GM21360 (cell line): ENCODE data around the gene RNF41.
"Not testable (repeated sequence)": the region's sequence is repeated elsewhere in the genome, so short reads cannot be mapped to it uniquely, and the experiment has no call there.

Experiments used
- ATAC-seq: cut with Tn5 transposase; IDR thresholded peaks from one replicate; pipeline ENCODE4 v1.9.1; 2021; ENCODE audit warnings: mild to moderate bottlenecking, moderate library complexity; ENCODE audit not compliant: unreplicated experiment

The RNF41 gene

GRCh38 chr12:56213878-56214277 lies 7.8 kb downstream of the RNF41 start:
- no peak for ATAC-seq

DNA sequence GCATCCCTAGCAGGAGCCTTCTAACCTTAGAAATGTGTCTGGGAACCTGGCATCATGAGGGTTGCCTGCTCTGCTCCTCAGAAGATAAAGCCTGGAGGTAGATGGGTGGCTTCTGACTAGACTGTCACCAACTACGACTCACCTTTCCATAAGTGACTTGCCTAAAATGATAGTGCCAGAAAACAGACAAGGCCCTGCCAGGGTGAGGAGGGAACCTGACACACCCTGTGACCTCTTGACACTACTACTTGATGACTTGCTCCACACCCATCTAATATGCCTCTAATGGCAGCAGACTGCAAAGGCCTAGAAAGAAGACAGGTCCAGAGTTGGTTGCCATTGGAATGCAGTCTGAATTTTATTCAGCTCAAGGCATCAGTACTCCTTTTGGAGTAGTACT lies 9.4 kb downstream of the RNF41 start:
- no peak for ATAC-seq

- ATAC-seq, result no peak
Measured at GRCh38 chr12:56208006-56208405, 13.7 kb downstream of the RNF41 start.

DNA sequence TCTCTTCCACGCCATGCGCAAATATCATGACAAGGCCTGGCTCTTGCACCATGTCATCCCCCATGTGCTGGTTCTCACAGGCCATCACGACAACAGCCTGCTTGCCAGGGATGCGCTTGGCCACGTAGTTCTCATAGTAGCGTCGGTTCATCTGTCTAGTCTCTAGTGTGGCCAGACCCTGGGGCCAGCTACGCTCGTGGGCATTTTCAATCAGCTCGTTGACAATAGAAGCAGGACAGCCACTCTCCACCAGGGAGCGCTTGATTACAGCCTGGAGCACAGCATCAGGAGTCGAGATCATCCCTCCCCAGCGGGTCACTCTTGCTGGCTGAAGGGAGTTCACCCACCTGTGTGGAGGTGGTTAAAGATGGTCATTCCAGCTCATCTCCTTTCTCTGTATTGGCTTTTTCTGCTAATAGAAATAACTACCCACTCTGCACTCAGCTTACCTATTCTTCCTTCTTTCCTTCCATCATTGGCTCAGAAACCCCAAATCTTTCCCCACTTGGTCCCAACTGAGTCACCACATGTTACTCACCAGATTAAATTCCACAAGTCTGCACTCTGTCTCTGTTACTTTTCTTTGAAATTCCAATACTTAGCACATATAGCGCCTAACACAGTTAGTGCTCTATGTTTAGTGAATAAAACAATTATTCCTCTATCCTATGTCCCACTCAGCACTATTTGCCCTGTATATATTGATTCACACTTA lies 15.1 kb downstream of the RNF41 start:
- no peak for ATAC-seq

GRCh38 chr12:56205445-56205844 lies 16.3 kb downstream of the RNF41 start:
- ATAC-seq, result no peak

DNA sequence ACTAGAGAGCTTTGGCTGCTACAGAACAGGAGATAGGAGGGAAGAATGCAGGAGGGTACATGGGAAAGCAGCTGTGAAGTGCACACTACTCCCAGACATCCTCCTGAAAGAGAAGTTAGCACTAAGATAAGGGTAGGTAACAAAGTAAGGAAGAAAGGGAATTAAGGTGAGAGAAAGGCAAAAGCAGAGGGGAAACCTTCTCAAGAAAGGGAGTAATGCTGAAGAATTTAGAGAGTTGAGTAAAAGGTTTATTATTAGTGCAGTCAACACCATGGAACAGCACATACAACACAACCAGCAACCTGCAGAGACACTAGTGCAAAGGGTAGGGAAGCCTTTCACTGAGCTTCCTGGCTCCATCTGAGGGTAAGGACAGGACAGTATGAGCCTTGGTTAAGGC lies 17.4 kb downstream of the RNF41 start:
- ATAC-seq, result no peak

DNA sequence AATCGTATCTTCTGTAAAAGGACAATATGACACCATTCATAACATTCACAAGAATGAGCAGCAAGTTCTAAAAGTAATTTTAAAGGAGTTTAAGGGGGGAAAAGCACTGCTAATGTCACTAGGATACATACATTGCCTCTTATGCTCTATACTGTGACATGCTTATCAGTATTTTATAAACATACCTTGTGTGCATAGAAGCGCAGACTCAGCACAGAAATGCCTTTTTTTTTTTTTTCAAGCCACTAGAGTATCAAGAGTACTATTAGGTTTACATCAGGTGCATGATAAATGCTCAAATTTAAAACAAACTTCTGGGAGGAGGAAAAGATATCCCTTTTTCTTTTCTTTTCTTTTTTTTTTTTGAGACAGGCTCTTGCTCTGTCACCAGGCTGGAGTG lies 18.9 kb downstream of the RNF41 start:
- no peak for ATAC-seq

- no peak for ATAC-seq
Measured at GRCh38 chr12:56202366-56202765, 19.4 kb downstream of the RNF41 start.

GRCh38 chr12:56198836-56199235 lies 22.9 kb downstream of the RNF41 start:
- no peak for ATAC-seq

- no peak for ATAC-seq
Measured at GRCh38 chr12:56197921-56198635, 23.6 kb downstream of the RNF41 start.

DNA sequence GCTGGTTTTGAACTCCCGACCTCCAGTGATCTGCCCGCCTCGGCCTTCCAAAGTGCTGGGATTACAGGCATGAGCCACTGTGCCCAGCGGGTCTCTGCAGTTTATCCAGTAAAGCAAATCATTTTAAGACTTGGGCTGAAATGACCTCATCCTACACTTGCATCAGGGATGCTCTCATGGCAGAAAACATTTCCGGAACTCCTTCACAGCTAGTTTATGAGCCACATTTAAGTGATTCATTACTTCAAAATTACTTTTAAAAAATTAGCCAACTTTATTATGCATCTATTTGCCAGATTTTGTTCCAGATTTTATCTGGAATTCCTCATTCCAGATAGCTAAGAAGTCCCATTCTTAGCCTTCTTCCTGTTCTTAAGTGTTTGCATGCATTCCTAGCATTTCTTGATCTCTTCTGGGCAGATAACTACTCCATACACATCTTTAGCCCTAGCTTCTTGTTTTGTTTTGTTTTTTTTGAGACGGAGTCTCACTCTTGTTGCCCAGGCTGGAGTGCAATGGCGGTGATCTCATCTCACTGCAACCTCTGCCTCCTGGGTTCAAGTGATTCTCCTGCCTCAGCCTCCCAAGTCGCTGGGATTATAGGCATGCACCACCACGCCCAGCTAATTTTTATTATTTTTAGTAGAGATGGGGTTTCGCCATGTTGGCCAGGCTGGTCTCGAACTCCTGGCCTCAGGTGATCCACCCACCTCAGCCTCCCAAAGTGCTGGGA lies 24.7 kb downstream of the RNF41 start:
- ATAC-seq, result not testable (repeated sequence)

DNA sequence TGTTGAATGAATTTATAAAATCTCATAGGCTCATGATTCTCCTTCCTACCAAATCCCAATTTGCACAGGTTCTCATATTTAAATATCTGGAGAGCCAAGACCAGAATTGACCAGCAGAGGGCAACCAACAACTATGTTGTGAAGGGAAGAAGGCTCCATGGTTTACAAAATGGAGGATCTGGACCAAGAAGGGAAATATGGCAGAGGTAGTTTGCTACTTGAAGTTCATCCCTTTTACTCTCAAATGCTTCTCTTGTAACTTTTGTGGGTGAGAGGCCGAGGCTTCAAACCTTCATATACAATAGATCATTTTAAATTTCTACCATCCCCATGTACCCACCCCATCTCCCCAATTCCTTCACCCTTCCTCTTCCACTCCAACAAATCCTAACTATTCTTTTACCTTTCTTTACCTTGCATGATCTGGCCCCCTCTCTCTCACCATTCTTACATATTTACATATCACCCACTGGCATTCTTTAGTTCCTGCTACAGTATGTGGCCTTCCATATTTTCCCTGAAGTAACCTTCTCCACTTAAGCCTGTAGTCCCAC lies 28.6 kb downstream of the RNF41 start:
- ATAC-seq, result no peak

GRCh38 chr12:56192582-56192981 lies 29.1 kb downstream of the RNF41 start:
- no peak for ATAC-seq

DNA sequence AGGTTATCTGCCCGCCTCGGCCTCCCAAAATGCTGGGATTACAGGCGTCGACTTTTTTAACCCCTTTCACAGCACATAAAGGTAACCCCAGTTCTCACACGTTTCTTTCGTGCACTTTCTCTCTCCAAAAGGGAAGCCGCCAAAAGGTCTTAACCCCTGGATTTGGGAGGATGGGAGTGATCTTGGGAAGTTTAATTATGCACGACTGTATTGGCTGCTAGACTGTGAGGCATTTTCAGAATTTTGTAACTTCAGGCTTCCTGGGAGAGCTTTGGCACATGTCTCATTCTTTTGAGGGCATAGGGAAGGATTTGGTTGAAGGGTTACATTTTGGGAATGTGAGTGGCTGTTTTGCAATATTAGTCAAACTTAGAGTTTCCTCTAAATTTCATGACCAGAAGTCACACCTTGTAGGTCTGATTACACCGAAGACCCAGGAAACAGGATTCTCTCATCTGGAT lies 31.0 kb downstream of the RNF41 start:
- ATAC-seq, result no peak

DNA sequence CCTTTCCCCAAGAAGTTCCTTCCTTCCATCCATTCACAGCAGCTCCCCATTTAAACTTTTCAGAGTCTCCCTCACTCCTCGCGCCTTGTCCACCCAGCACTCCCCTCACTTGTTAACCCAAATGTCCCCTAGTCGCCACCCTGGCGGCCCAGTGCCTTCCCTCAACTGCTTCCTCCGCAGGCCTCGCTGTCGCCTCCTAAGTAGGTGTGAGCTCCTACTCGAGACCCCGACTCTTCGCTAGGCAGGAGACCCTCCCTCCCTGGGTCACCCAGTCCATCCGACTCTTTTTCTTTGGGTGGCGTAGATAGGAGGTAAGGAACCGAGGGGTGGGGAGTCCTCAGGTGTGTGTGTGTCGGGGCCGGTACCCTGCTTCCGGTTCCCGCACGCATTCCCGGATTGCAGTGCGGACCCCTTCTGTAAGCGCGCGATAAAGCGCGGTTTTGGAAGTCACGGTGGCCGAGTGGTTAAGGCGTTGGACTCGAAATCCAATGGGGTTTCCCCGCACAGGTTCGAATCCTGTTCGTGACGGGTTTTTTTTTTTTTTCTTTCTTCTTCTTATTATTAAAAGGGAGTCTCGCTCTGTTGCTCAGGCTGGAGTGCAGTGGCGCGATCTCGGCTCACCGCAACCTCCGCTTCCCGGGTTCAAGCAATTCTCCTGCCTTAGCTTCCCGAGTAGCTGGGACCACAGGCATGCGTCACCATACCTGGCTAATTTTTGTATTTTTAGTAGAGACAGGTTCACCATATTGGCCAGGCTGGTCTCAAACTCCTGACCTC lies 31.6 kb downstream of the RNF41 start:
- ATAC-seq, result peak; percentile 36

GRCh38 chr12:56189099-56189917 lies 32.4 kb downstream of the RNF41 start, which contains the start of gene SMARCC2:
SMARCC2 (minus strand) TSS chr12:56189483; CDS start chr12:56189461, 22 bp downstream.
- peak; percentile 66 for ATAC-seq

- no peak for ATAC-seq
Measured at GRCh38 chr12:56188778-56189098, 33.0 kb downstream of the RNF41 start.

DNA sequence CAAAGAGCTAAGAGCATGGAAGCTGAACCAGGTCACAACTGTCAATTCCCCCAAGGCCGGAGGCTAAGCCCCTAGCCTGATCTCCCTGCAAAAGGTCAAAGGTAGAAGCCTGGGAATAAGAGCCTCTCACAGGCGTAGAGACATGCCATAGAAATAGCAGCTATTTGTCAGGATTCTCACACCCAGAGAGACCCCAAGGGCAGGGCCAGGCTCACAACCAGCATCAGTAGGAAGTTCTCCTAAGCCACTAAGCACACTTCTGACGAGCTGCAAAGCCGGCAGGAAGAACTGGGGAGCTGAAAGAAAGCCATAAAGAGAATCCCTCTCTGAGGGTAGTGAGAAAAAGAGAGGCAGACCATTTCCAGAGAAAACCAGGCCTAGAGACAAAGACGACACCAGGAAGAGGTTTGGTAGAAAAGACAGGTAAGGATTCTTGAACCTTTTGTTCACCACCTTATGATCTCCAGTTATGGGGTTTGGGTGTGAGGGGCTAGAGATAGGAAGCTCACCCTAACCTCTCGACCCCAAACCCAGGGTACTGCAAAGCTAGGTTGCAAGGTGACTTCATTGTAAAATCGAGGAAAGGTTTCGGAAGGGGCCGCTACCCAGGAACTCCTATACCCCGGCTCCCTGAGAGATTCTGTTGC lies 33.5 kb downstream of the RNF41 start:
- ATAC-seq, result no peak

DNA sequence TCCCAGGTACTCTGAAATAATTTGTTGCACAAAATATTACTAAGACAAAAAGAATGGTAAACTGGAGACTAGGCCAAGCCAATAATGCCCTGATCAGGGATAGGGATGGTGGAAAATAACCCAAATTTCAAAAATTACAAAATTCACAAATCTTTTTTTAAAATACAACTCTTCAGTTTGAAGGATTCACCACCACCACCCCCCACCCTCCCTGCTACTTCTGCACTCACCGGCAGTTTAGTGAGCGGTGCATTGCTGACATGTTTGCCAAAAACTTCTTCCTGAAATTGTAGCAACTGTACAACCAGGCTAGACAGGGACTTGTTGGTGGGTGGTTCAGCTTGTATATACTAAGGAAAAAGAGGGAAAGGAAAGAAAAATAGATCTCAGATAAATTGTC lies 34.8 kb downstream of the RNF41 start:
- no peak for ATAC-seq
